ENCODE measurements around the gene POLR3C. TPM values are rescaled to one million over a fixed set of nuclear protein-coding genes. Genes with fewer than 3 reads are reported as not detected.

The POLR3C gene
- total and polyA plus RNA-seq, 10 of the 15 experiments (the other 5 are each of a cell fraction or from before 2014, with no cell fraction given): 13.0 to 44.8 (median 34.8) TPM

GRCh38 chr1:145823565-145824498, at the start of gene POLR3C, which contains the start of gene RNF115 (continued):
- TF ChIP-seq PBX3 (IDR thresholded peaks at IDR 0.05; ENCODE audit: insufficient replicate concordance, low read depth, low read length): peak; percentile 8
- peak; percentile 90 for TF ChIP-seq ZNF687 (IDR thresholded peaks at IDR 0.05)
- TF ChIP-seq SUZ12 (IDR thresholded peaks at IDR 0.05; ENCODE audit: unreplicated experiment): no peak
- peak; percentile 80 for TF ChIP-seq DPF2 (IDR thresholded peaks at IDR 0.05)
- no peak for TF ChIP-seq IRF4 (IDR thresholded peaks at IDR 0.05; ENCODE audit: low read depth, low read length)
- TF ChIP-seq KDM1A (IDR thresholded peaks at IDR 0.05; ENCODE audit: borderline replicate concordance): no peak
- TF ChIP-seq ATF7 (IDR thresholded peaks at IDR 0.05; ENCODE audit: low read depth): peak; percentile 27; the same call in 1 of the 2 replicates
- no peak for TF ChIP-seq BCL11A (IDR thresholded peaks at IDR 0.05; ENCODE audit: low read depth, low read length)
- no peak for TF ChIP-seq HDAC2 (IDR thresholded peaks at IDR 0.05)
- TF ChIP-seq ATF3 (IDR thresholded peaks at IDR 0.05; ENCODE audit: borderline replicate concordance, extremely low read depth, low read depth, low read length): no peak
- peak; percentile 68; the same call in 1 of the 2 replicates for TF ChIP-seq TBL1XR1 (IDR thresholded peaks at IDR 0.05; ENCODE audit: low read depth, low read length)
- TF ChIP-seq RUNX3 (IDR thresholded peaks at IDR 0.05; ENCODE audit: low read length): peak; percentile 61
- TF ChIP-seq USF1 (IDR thresholded peaks at IDR 0.05; ENCODE audit: borderline replicate concordance, extremely low read length, insufficient read depth, low read depth, low read length): peak; percentile 77
- TF ChIP-seq NFIC (IDR thresholded peaks at IDR 0.05; ENCODE audit: low read depth, low read length): no peak
- no peak for TF ChIP-seq BRCA1 (IDR thresholded peaks at IDR 0.05; ENCODE audit: low read depth, low read length)
- no peak; the same call in 1 of the 2 replicates for TF ChIP-seq ZNF24 (IDR thresholded peaks at IDR 0.05)
- peak; percentile 59 to 64; a peak in 3 of 4 replicates for TF ChIP-seq IKZF2 (IDR thresholded peaks at IDR 0.05)

Measured in GM12878 (cell line).